HEK293T (cell line): Measurements from ENCODE around the gene CDH13.

Experiments used
- CTCF ChIA-PET: fragments of 350-600 bp; formaldehyde crosslinking; extraction: SDS; loops from one replicate; lab custom pipeline; 2021; ENCODE audit warnings: antibody characterized with exemption, inconsistent platforms; lab: Yijun Ruan, JAX
- POLR2A ChIA-PET: fragments of 350-600 bp; formaldehyde crosslinking; extraction: SDS; loops from one replicate; lab custom pipeline; 2020; ENCODE audit warnings: antibody characterized with exemption, inconsistent platforms; lab: Yijun Ruan, JAX
- DNase-seq: peaks from one replicate; pipeline ENCODE4 v3.0.0; 2012; ENCODE audit warnings: mixed read lengths; ENCODE audit errors: extremely low spot score
- ARNT ChIP-seq: fragments of 450-650 bp; IDR thresholded peaks from 2 replicates; pipeline ENCODE4 v1.6.1; 2017; ENCODE audit warnings: mild to moderate bottlenecking
- BHLHE40 ChIP-seq: fragments of 450-650 bp; IDR thresholded peaks from 2 replicates; pipeline ENCODE4 v1.6.1; 2016; ENCODE audit warnings: mild to moderate bottlenecking, moderate library complexity, borderline replicate concordance
- CTBP1 ChIP-seq: fragments of 450-650 bp; IDR thresholded peaks from 2 replicates; pipeline ENCODE4 v1.6.1; 2016; ENCODE audit warnings: borderline replicate concordance
- ELF4 ChIP-seq: fragments of 450-650 bp; IDR thresholded peaks from 2 replicates; pipeline ENCODE4 v1.6.1; 2017; ENCODE audit warnings: antibody characterized with exemption
- FOXA1 ChIP-seq: fragments of 450-650 bp; IDR thresholded peaks from 2 replicates; pipeline ENCODE4 v1.6.1; 2016; ENCODE audit warnings: mild to moderate bottlenecking
- FOXK2 ChIP-seq: fragments of 450-650 bp; IDR thresholded peaks from 2 replicates; pipeline ENCODE4 v1.6.1; 2016; ENCODE audit warnings: mild to moderate bottlenecking
- FOXM1 ChIP-seq: fragments of 450-650 bp; IDR thresholded peaks from 2 replicates; pipeline ENCODE4 v1.6.1; 2017; ENCODE audit warnings: mild to moderate bottlenecking, borderline replicate concordance
- HDGF ChIP-seq: fragments of 450-650 bp; IDR thresholded peaks from 2 replicates; pipeline ENCODE4 v1.6.1; 2017; ENCODE audit warnings: antibody characterized with exemption, borderline replicate concordance
- L3MBTL2 ChIP-seq: fragments of 450-650 bp; conservative IDR thresholded peaks from 2 replicates; pipeline ENCODE4 v1.6.1; 2016; ENCODE audit warnings: mild to moderate bottlenecking
- LEF1 ChIP-seq: fragments of 450-650 bp; IDR thresholded peaks from 2 replicates; pipeline ENCODE4 v1.6.1; 2017; ENCODE audit warnings: mild to moderate bottlenecking, borderline replicate concordance
- NFRKB ChIP-seq: fragments of 450-650 bp; IDR thresholded peaks from 2 replicates; pipeline ENCODE4 v1.6.1; 2016; ENCODE audit warnings: mild to moderate bottlenecking, moderate library complexity
- SP1 ChIP-seq: fragments of 450-650 bp; IDR thresholded peaks from 2 replicates; pipeline ENCODE4 v1.6.1; 2017
- SUZ12 ChIP-seq: fragments of 450-650 bp; IDR thresholded peaks from 2 replicates; pipeline ENCODE4 v1.6.1; 2016; ENCODE audit warnings: mild to moderate bottlenecking
- TARDBP ChIP-seq: fragments of 450-650 bp; IDR thresholded peaks from 2 replicates; pipeline ENCODE4 v1.6.1; 2016
- ZNF384 ChIP-seq: fragments of 450-650 bp; IDR thresholded peaks from 2 replicates; pipeline ENCODE4 v1.6.1; 2016
- TF ChIP-seq, protein P1 (sequence below): fragments of 450-650 bp; IDR thresholded peaks from 2 replicates; pipeline ENCODE4 v1.6.1; 2016

CDH13 gene

DNA sequence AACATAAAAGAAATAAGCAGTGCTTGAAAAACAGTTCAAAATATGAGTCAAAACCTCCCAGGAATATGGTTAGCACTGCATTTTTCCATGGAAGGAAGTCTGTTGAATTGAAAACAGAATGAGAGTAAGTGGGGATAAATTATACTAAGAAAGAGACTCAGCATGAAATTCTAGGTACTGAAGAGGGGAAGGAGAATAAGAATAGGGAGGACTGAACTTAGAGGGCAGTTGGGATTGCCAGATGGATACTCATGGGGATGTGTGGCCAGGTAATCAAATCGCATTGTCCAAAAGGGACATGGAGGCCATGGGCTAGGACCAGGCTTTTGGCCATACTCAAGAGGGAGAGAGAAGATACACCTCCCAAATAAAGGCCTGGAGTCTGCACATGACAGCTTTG lies 247.9 kb downstream of the CDH13 start:
- TF ChIP-seq FOXM1 (no peak), HDGF (no peak), ELF4 (no peak)
- no peak for DNase-seq
- CTCF ChIA-PET: no interaction called here
- POLR2A ChIA-PET: no interaction called here

DNA sequence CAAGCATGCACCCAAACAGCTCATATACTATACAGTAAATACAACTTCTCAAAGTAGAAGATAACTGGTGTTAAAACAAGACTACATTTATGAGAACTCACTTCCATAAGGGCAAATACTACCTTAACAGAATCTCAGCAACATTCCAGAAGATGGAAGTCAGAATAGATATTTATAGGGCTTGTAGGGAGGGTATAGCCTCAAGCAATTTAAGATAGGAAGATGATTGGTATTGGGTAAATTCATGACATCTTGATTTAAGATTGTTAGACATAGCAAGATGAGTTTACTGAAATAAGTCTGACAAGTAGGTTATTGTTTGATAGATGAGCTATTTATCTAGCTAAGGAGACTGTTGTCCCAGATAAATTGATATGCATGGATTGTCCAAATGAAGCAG lies 250.2 kb downstream of the CDH13 start:
- CTCF ChIA-PET: interaction anchor here (0.6 kb wide), 1 partner anchor 700 kb away, joined by 3 read pairs; no protein-coding TSS in a partner anchor
- DNase-seq: no peak
- POLR2A ChIA-PET: no interaction called here
- no peak for TF ChIP-seq CTBP1
- no peak for TF ChIP-seq FOXM1
- no peak for TF ChIP-seq L3MBTL2

DNA sequence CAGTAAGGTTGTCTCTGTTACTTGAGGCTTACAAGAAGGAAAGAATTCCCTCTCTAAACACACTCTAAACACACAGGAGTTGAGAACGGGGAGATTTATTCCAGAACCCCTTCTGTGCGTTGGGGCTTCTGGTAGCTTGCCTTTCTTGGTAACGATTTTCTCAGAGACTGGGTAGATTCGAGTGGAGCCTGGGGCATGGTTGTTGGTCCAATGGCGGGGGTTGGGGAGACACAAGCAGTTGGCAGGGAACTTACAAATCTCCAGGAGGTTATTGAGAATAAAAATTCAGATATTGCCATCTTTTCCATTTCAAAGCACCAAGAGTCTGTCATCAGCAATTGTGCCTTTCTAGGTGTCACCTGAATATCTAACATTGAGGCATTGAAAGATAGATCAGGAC lies 251.7 kb downstream of the CDH13 start:
- ChIA-PET POLR2A (no interaction called here), CTCF (no interaction called here)
- TF ChIP-seq HDGF (no peak), FOXM1 (no peak), FOXA1 (no peak), NFRKB (no peak)
- DNase-seq: no peak

DNA sequence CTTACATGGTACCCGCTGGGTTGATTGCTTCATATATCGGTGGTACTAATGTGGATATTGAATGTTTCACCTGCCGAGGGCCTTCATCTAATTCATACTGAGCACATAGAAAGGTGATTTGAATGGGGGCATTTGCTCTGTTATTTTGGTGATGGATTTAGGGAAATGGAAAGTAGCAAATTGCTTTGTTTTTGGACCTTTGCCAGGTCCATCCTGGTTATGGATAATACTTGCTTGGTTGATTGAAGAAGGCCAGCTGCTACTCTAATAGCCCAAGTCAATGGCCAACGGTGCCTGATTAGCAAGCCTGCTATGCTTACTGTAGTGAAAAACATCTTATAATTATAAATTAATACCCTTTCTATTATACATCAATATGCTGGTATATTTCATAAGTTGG lies 253.6 kb downstream of the CDH13 start:
- TF ChIP-seq BHLHE40: no peak
- no peak for TF ChIP-seq CTBP1
- TF ChIP-seq ARNT: no peak
- no peak for TF ChIP-seq SP1
- POLR2A ChIA-PET: no interaction called here
- CTCF ChIA-PET: no interaction called here
- DNase-seq: no peak

DNA sequence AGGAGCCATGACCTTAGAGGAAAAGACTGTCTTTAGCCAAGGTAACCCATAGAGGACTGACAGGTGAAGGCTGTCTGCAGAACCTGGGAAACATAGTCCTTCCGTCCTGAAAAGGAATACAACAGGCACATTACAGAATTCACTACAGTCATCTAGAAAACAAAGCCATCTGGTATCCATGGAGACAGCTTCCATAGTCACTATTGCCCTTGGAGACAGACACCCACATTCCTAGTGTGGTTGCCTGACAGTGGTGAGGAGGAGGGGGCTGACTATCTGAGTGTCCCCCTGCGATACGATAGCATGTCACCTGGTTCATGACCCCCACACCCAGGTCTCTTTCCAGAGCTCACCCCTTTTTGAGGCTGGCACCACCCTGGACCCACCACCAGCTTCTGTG lies 254.7 kb downstream of the CDH13 start:
- no peak for TF ChIP-seq FOXA1
- no peak for TF ChIP-seq HDGF
- no peak for TF ChIP-seq BHLHE40
- ChIA-PET POLR2A (no interaction called here), CTCF (no interaction called here)
- DNase-seq: no peak

DNA sequence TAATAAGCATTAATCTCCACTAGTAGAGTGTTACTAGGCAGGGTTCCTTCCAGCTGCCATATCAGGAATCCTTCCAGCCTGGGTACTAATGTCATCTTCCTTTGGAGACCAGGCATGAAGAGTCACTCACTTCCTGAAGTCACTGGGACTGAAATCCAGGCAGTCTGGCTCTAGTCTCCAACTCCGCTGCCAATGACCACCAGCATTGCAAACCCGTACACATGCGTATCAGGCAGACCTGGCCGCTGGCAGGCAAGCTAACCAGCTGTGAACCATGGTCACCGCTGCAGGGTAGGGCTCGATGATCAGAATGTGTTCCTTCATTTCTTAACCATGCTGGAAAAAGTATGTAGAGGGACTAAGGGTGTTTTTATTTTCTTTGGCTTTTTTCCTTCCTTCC lies 255.5 kb downstream of the CDH13 start:
- ChIA-PET POLR2A (no interaction called here), CTCF (no interaction called here)
- DNase-seq: no peak
- TF ChIP-seq FOXM1 (no peak), TARDBP (no peak), ELF4 (no peak), ZNF384 (no peak), FOXA1 (no peak), SP1 (no peak), FOXK2 (no peak), SUZ12 (no peak)
- TF ChIP-seq, protein P1, sequence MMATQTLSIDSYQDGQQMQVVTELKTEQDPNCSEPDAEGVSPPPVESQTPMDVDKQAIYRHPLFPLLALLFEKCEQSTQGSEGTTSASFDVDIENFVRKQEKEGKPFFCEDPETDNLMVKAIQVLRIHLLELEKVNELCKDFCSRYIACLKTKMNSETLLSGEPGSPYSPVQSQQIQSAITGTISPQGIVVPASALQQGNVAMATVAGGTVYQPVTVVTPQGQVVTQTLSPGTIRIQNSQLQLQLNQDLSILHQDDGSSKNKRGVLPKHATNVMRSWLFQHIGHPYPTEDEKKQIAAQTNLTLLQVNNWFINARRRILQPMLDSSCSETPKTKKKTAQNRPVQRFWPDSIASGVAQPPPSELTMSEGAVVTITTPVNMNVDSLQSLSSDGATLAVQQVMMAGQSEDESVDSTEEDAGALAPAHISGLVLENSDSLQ: no peak

DNA sequence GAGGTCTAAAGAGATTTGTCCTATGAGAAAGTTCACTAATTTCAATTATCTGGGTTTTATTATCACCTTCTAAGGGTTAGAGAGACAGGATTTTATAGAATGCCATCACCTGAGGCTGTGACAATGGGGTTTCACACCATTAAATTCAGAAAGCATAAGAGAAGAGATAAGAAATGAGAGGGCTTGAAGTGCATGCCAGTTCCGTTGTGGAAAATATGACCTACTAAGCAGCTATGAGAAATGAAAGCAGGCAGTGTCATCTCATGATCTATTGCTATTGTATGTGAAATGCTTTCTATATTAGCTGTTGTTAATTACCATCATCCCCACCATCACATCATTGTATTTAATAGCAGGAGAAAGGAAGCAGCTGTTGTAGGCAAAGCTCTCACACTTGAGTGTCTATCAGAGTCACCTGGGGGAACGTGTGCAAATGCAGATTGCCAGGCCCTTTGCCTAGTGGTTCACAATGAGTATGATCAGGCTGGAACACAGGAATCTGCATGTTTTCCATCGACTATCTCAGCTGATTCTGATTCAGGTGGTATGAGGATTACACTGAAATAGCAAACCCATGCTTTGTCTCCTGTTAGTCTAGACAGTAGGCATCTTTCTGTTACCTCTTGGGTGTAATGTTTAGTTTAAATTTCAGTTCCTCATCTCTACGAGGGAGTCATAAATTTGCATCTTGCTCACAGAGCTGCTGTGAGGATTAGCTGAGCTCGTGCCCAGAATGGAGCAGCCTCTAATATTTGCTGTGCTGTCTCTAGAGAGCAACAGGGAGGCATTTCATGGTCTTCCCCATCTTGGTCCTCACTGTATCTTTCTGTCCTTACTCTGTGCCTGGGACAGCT lies 256.4 kb downstream of the CDH13 start:
- CTCF ChIA-PET: no interaction called here
- POLR2A ChIA-PET: no interaction called here
- no peak for DNase-seq
- TF ChIP-seq SP1: no peak
- TF ChIP-seq TARDBP: no peak
- no peak for TF ChIP-seq SUZ12
- no peak for TF ChIP-seq ARNT
- TF ChIP-seq BHLHE40: no peak
- TF ChIP-seq FOXA1: no peak
- TF ChIP-seq ELF4: no peak
- no peak for TF ChIP-seq CTBP1
- no peak for TF ChIP-seq NFRKB
- TF ChIP-seq, protein P1: no peak
- TF ChIP-seq LEF1: no peak

DNA sequence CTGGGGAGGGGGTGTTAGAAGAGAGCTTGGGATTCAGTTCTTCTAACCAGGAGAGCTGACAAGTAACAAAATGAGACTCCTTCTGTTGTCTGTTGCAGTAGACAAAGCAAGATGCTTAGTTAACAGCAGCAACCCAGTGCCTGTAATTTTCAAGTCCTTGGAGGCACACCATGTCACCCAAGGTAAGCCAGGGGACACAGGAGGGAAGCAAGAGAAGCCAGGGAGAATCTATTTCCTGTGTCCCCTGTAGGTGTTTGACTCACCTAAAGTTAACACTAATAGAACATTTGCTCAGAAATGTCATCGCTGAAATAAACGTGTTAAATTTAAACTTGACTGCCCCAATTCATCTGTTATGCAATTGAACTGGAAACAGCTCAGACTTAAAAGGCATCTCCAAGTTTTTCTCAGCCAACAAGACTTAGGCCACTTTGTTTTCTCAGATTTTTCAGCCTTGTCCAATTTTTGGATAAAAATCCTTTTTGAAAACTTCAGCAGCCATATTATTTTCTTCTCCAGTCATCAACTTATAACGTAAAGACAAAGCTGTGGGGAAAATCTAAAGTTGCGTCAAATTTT lies 257.6 kb downstream of the CDH13 start:
- CTCF ChIA-PET: no interaction called here
- TF ChIP-seq TARDBP: no peak
- no peak for TF ChIP-seq FOXM1
- no peak for TF ChIP-seq NFRKB
- no peak for TF ChIP-seq FOXA1
- TF ChIP-seq, protein P1: no peak
- no peak for TF ChIP-seq HDGF
- no peak for TF ChIP-seq CTBP1
- no peak for TF ChIP-seq L3MBTL2
- no peak for TF ChIP-seq ELF4
- no peak for TF ChIP-seq ZNF384
- TF ChIP-seq ARNT: no peak
- no peak for TF ChIP-seq SUZ12
- no peak for TF ChIP-seq SP1
- TF ChIP-seq LEF1: no peak
- TF ChIP-seq BHLHE40: no peak
- no peak for TF ChIP-seq FOXK2
- POLR2A ChIA-PET: no interaction called here
- no peak for DNase-seq
